COLO668 (cell line): ENCODE measurements around the gene GPR84.
A peak's percentile ranks its signal among the peaks of the same experiment; 100 is the strongest.
"Not testable (repeated sequence)": the region's sequence is repeated elsewhere in the genome, so short reads cannot be mapped to it uniquely, and the experiment has no call there.

ENCODE experiments used
- DNase-seq: peaks from one replicate; lab custom pipeline; 2025; ENCODE audit not compliant: unreplicated experiment; lab: John Stamatoyannopoulos, UW

Gene GPR84

GRCh38 chr12:54356228-54356627 lies 8.1 kb downstream of the GPR84 start:
- no peak for DNase-seq

- DNase-seq = no peak
Observed at GRCh38 chr12:54355104-54355815, 9.0 kb downstream of the GPR84 start.

DNA sequence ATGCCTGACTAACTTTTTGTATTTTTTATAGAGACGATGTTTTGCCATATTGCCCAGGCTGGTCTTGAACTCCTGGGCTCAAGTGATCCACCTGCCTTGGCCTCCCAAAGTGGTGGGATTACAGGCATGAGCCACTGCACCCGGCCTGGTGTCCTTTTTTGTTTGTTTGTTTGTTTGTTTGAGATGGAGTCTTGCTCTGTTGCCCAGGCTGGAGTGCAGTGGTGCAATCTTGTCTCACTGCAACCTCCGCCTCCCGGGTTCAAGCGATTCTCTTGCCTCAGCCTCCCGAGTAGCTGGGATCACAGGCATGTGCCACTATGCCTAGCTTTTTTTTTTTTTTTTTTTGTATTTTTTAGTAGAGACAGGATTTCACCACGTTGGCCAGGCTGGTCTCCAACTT lies 10.0 kb downstream of the GPR84 start:
- DNase-seq = not testable (repeated sequence)

DNA sequence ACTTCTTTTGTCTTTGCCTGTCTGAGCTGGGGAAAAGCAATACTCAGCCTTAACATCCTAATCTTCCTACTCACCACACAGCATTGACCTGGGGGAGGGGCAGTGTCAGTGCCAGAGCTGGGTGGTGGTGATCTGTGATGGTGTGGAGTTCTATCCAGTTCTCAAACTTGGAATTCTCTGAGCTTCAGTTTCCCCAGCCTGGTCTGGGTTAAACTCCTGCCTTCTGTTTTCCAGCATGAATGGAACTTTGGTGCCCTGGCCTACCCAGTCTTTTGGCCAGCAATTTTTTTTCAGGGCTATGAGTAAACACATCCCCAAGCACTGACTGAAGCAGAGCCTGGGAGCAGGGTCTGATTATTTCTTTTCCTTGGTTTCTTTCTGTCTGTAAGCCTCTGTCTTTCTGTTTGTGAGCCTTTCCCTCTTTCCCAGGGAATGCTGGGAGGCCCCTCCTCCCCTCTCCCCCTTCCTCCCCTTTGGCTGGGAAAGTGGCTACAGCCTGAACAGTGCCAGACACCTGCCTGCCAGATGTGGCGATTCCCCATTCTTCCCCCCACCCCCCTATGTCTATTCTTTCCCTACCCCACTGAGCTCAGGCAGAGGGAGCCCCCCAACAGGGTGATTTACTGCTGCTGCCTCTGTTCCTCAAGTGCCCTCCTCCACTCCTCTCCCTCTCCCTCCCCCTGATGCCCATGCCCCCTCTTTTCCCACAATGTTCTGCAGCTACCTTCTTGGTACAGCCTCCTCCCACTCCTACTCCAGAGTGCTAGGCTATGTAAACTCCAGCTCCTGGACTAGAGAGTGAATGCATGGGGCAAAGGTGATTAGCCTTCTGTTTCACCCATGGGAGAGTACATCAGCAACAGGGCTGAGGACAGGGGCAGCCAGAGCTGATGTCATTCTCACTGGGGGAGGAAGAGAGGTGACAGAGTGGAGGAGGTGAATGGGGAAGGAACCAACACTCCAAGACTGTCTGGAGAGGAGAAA lies 11.1 kb downstream of the GPR84 start:
- DNase-seq = peak; percentile 38

GRCh38 chr12:54352022-54352531 lies 12.2 kb downstream of the GPR84 start:
- peak; percentile 74 for DNase-seq

GRCh38 chr12:54351341-54351740 lies 12.9 kb downstream of the GPR84 start:
- no peak for DNase-seq

GRCh38 chr12:54350743-54351142 lies 13.5 kb downstream of the GPR84 start:
- DNase-seq = no peak

GRCh38 chr12:54349679-54350078 lies 14.6 kb downstream of the GPR84 start:
- no peak for DNase-seq

DNA sequence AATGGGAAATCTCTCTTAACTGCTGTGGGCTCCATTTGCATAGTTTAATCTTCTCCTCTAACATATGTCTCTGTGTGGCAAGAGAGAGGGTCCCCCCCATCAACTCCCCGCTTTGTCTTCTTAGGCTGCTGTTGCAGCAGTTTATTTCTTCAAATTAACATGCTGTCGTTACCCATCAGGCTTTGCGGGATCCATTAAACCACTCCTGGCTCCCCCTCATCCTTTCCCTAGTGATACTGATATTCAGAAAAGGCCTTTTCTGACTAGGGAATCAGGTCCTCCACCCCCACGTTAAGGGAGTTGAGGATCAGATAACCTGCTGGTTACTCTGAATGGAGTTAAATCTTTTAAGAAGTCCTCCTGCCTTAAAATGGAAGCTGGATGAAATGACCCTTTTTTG lies 15.2 kb downstream of the GPR84 start:
- DNase-seq = no peak

GRCh38 chr12:54341378-54342300 lies 22.6 kb downstream of the GPR84 start:
- no peak for DNase-seq

DNA sequence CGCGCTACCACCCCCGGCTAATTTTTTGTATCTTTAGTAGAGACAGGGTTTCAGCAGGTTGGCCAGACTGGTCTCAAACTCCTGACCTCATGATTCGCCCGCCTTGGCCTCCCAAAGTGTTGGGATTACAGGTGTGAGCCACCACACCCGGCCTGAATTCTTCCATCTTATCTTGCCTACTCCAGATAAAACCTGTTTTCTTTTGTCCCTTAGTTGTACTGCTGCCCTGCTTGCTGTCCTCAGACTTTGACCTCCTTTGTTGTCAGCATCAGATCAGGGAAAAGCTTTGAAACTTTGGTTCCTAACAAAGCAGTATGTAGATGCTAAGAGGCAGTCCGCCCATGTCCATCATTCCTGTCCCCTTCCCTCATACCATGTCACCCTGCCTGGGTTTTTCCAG lies 23.4 kb downstream of the GPR84 start:
- DNase-seq = no peak

GRCh38 chr12:54338698-54339296 lies 25.5 kb downstream of the GPR84 start:
- no peak for DNase-seq

- no peak for DNase-seq
Observed at GRCh38 chr12:54337854-54338650, 26.2 kb downstream of the GPR84 start.

GRCh38 chr12:54337280-54337842 lies 26.9 kb downstream of the GPR84 start:
- DNase-seq = no peak

- no peak for DNase-seq
Observed at GRCh38 chr12:54333420-54334034, 30.8 kb downstream of the GPR84 start.

GRCh38 chr12:54331461-54331860 lies 32.8 kb downstream of the GPR84 start:
- no peak for DNase-seq

GRCh38 chr12:54330442-54330841 lies 33.8 kb downstream of the GPR84 start:
- no peak for DNase-seq

DNA sequence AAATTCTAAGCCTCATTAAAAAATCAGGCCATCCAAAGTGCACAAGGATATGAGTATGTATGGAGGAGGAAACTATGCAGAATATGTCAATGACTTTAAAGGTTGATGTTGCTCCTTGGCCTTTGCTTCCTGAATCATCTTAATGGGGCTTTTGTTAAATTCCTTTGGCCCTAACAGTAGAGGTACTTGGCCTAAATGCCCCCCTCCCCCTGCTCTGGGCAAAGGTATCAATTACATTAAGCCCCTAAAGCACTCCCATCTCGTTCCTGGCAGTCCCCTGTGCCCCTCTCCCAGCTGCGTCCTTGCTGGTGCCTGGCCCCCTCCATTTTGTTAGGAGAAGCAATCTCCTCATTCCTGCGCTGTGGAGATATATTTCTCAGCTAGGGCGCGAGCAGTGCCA lies 34.5 kb downstream of the GPR84 start:
- no peak for DNase-seq
